HPDE6-E6E7 (cell line): ENCODE results near the gene POGZ.

Experiments
- DNase-seq: peaks from one replicate; pipeline ENCODE4 v3.0.0; 2011; ENCODE audit warnings: missing footprints; ENCODE audit errors: extremely low spot score

The POGZ gene, protein sequence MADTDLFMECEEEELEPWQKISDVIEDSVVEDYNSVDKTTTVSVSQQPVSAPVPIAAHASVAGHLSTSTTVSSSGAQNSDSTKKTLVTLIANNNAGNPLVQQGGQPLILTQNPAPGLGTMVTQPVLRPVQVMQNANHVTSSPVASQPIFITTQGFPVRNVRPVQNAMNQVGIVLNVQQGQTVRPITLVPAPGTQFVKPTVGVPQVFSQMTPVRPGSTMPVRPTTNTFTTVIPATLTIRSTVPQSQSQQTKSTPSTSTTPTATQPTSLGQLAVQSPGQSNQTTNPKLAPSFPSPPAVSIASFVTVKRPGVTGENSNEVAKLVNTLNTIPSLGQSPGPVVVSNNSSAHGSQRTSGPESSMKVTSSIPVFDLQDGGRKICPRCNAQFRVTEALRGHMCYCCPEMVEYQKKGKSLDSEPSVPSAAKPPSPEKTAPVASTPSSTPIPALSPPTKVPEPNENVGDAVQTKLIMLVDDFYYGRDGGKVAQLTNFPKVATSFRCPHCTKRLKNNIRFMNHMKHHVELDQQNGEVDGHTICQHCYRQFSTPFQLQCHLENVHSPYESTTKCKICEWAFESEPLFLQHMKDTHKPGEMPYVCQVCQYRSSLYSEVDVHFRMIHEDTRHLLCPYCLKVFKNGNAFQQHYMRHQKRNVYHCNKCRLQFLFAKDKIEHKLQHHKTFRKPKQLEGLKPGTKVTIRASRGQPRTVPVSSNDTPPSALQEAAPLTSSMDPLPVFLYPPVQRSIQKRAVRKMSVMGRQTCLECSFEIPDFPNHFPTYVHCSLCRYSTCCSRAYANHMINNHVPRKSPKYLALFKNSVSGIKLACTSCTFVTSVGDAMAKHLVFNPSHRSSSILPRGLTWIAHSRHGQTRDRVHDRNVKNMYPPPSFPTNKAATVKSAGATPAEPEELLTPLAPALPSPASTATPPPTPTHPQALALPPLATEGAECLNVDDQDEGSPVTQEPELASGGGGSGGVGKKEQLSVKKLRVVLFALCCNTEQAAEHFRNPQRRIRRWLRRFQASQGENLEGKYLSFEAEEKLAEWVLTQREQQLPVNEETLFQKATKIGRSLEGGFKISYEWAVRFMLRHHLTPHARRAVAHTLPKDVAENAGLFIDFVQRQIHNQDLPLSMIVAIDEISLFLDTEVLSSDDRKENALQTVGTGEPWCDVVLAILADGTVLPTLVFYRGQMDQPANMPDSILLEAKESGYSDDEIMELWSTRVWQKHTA (N-terminal part only)

DNA sequence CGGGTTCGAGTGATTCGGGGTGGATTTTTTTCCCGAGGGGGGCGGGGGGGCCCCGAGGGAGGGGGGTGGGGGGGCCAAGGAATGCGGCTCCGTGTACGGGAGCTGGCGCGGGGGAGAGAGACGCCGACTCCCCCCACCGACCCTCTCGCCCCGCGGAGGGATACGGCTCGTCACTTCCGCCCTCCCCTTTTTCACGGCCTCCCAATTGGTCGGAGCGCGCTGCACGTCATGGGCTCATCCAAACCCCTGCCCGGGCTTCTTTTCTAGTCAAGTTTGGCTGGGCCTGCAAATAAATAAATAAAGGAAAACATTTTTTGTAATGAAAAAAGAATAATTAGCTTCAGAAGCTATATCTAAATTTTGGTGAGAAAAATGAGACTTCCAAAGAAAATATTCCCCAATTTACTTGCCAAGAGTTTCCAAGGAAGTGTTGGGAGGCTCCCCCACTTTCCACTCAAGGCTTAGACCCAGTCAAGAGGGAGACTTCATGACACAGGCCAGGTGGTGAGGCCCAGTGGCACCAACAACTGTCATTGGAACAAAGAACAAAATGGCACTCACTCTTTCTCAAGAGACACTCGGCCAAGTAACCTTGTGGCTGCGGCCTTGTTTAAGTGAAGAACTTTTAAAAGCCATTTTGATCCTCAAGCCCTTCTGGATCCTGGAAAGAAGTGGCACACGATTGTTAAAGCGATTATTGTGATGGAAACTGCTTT is at the start of gene POGZ:
Gene POGZ, minus strand, starts transcription at position 164 of the 716 bp plus-strand sequence. CDS start 17,290 bp downstream, outside the sequence.
- peak; percentile 95 for DNase-seq

DNA sequence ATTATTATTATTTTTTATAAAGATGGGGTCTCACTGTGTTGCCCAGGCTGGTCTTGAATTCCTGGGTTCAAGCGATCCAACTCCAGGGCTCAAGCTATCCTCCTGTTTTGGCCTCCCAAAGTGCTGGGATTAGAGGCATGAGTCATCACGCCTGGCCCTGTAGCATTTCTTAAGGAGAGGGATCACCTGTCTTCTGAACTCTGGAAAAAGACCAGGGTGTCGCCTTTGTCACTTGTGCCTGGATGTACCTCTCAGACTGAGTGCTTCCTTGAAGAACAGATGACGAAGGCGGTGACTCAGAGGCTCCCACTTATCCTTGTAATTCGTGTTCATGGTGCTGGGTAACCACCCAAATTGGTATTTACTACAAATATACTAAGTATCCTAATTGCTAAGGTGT is 49.5 kb upstream of the POGZ start:
- no peak for DNase-seq

DNA sequence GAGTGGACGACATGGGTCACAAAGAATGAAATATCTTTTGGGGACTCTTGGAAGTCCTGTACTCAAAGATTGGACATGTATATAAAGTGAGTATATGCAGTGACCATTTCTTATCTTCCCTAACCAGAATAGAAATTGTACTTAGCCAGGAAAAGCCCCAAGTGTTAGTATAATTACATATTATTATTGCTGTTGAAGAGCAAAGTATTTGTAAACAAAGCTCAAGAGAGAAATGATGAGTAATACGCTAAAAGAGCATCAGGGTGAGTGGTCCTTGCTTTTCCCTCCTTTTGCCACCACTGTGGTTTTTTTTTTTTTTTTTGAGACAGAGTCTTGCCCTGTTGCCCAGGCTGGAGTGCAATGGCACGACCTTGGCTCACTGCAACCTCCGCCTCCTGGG is 45.5 kb upstream of the POGZ start:
- no peak for DNase-seq

DNA sequence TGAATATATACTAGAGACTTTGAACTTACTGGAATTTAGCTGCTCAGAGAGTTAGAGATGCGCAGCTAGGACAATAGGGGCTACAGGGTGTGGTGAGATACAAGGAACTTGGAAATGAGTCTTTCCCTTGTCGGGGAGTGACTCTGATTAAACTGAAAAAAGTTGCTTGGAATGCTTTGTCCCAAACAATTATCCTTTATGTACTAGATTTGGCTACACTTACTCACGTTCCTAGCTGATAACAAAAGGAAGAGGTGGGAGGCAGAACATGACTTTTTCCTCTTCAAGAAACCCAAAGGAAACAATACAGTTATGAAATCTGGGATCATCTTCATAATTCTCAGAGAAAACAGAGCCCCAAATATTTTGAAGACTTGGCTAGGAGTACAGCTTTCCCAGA is 45.0 kb upstream of the POGZ start:
- no peak for DNase-seq

DNA sequence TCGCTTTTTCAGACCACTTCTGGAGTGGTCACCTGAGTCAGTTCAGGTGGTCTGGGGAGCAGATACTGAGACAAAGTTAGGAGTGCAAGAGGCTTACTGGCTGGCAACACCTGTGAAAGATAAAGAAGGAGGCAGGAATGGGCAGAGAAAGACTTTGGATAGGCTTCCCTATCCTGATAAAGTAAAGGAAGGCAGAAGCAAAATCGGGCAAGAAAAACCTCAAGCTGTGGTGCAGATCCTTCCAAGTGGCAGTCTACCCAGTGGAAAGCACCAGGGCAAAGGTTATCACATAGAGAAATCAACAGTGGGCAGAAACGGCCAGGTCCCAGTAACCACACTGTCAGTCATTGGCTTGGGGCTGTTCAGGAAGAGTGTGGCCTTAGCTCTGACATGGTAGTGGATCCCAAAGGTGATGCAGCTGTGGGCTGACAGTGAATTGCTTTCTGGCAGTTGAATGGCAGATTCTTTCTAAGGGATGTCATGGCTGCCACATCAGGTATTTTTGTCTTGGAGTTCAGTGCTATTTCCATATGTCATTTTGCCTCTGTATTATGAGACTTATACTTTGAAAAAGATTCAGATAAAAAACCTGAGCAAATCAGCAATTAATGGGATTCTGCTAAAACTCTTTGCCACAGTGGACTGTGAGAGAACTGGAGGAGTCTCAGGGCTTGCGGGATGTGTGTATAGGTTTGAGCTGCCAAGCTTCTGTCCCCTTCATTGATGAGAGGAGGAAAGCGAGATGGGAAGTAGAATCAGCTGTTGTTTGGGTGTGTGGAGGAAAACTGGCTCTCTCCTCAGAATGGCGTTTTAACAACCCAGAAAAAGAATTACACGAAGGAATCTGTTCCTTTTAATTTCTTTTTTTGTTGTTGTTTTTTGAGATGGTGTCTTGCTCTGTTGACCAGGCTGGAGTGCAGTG is 43.8 kb upstream of the POGZ start:
- no peak for DNase-seq

DNA sequence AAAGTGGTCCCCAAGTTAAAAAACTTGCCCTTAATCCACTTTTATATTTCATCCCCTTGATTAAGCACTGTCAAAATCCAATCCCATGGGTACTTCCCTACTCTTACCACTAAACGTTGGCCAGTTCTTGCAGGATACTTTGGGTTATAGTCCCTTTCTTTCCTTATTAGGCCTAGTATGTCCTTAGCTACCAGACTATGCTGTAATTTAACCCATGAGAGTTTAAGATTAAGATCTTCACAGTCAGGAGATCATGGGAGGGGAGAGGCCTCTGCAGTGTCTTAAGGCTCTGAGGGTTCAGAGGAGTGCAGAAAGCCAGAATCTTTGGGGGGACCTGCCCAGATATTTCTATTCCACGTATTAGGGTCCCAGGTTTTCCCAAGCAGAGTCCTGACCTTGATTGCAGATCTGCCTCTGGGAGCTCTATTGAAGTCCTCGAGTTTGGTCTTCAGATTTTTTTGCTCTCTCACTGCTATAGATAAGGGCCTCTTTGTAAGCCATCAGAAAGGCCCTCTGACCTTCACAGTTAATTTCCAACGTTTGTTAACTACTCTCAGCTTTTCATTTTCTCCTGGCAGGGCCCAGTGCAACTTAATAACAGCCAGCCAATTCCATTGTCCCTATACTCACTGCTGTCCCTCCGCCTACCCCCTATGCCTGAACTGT is 42.9 kb upstream of the POGZ start:
- DNase-seq = no peak

DNA sequence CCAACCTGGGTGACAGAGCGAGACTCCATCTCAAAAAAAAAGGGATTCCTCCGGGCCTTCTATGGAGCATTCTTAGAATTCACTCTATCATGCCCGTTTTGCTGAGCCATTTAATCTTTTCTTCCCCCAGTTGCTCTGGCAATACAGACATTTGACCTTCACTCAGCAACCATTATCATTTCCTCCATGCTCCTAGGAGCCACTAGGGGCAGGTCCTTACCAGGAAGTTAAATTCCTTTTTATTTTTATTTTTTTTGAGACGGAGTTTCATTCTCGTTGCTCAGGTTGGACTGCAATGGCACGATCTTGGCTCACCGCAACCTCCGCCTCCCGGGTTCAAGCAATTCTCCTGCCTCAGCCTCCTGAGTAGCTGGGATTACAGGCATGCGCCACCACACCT is 42.2 kb upstream of the POGZ start:
- DNase-seq = no peak

DNA sequence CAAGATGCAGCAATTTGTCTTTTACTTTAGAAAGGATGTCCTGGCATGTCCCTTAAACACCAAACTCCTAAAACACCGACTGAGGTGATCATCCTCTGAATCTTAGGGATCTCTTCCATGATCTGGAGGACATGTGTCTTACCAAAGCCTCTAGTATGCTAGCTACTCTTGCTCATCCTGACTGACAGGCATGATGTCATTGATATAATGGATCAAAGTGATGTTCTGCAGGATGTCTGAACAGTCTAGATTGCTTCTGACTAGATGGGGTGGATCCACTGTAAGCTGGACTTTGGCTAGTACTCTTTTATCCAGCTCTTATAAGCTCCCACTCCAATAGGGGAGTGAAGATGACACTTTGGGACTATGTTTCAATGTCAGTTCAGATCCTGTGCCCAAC is 40.6 kb upstream of the POGZ start:
- no peak for DNase-seq

DNA sequence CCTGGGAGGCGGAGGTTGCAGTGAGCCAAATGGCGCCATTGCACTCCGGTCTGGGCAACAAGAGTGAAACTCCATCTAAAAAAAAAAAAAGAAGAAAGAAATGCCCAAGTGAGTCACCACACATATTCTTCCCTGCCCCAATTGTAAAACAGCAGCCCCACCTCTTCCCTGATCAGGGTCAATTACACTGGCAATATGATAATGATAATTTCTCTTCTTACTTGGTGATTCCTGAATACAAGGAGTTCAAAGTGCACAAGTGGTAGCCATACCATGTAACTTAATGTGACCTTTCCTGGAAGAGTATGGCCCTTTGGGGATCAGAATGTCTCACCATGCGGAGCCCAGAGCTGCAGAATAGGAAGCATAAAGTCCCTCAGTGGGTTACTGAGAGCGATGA is 40.1 kb upstream of the POGZ start:
- no peak for DNase-seq

DNA sequence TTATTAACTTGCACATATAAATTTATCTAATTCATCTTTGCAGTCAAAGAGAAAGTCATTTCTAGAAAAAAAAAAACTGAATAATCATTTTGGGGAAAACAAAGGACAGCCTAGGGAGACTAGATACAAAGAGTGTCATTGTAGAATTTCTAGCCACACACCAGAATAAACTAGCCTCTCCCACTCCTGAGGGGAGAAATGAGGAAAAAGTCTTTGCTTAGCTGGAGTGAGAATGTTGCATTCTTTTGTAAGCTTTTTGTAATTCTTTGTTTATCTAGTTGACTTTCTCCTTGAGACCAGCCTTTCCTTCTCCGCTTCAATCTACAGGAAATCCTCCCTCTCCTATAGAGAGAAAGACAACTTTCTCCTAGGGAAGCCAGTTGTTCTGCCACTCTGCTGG is 36.0 kb upstream of the POGZ start:
- DNase-seq = no peak

DNA sequence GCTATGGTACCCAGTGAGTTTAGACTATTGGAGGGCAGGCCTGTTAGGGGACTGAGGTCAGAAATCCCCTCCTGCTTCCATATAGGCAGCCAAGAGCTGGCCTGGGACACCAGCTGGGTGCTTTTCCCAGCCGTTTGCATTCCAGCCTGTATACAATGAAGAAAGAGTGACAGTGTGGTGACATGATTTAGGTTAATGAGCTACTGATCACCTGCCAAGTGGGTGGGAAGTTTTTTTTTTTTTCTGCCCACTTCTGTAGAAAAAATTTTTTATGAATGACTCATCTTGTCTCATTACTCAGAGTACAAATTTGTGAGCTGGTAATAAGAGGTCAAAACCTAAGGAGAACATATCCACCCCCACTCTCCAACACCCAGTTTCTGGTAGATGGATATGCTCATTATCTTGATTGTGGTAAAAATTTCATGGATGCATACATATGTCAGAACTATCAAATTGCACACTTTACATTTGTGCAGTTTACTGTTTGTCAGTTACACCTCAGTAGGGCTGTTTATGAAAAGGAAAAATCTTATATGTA is 35.5 kb upstream of the POGZ start:
- peak; percentile 37 for DNase-seq

DNA sequence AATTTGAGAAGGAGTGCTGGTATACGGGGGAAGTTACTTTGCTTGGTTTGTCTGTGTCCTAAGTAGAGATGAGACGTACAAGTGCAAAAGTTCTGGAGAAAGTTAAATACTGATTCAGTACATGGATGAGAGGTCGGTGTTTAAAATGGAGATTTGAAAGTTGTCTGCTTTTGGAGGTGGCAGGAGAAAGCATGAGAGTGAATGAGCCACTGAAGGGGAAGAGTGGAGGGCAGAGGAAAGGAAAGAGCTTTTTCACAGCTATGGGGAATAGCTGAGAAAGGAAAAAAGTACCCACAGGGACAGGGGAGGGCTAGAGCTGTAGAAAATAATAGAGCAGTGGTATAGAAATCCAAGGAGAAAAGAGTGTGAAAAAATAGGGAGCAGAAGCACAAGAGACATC is 33.7 kb upstream of the POGZ start:
- DNase-seq = no peak

DNA sequence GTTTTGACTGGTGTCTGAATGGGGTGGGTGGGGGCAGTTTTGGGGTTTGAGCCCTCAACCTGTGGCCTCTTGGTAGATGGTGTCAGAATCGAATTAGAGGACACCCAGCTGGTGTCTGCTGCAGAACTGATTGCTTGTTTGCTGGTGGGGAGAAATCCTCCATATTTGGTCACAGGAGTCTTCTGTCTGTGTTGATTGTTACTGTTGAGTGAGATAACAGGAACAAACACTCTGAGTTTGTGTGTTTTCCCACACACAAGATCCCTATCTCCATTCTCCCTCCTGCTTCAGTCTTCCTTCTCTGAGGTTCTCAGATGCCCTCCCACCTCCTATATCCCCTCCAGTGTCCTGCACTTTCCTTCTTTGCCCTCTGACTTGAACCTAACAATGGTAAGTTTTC is 32.8 kb upstream of the POGZ start:
- DNase-seq = no peak

DNA sequence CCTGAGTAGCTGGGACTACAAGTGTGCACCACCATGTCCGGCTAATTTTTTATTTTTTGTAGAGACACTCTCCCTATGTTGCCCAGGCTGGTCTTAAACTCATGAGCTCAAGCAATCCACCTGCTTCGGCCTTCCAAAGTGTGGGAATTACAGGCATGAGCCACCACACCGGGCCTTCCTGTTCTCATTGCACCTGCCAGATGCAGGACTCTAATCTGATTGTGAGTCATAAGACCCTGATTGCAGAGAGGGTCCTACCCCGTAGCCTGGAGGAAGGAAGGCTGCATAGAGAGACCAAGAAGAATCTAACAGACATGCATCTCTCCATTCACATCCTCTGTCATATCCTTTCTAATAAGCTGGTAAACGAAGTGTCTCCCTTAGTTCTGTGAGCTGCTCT is 32.3 kb upstream of the POGZ start:
- no peak for DNase-seq

DNA sequence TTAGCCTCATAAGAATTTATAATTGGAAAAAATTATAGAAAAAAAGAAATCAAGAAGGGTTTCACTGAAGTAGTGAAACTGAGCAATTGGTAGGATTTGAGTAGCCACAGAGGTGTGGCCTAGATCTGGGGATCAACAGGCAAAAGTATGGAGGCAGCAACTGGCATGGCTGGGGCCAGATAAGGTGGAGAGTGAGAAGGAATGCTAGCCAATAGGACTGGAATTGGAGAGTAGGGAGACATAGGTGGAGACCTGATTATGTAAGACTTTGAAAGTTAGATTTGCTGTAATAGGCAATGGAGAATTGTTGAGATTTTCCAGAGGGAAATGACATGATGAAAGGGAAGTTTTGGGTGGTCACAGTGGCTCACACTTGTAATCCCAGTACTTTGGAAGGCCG is 27.3 kb upstream of the POGZ start:
- DNase-seq = no peak

DNA sequence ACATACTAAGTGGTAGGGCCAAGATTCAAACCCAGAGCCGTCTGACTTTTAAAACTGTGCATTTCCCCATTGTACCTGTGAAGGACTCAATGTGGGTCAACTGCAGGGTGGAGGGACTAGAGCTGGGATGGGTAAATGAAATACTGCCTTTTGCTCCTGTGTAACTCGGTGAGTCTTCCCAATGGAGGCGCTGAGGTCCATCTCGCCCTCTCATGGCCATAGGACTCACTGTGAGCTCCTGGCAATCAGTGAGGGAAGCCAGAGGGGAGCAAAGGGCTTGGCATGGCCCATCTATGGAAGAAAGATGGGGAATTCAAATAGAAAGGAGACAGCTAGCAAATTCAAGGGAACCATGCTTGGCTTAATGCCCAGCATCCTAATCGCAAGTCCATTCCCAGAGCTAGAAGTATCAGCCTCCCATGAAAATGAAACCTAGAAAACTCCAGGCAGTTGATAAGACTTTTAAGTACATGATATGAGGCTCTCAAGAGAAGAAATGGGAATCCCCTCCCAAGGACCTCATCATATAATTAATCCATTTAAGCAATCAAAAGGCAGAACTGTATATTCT is 26.5 kb upstream of the POGZ start:
- DNase-seq = no peak

DNA sequence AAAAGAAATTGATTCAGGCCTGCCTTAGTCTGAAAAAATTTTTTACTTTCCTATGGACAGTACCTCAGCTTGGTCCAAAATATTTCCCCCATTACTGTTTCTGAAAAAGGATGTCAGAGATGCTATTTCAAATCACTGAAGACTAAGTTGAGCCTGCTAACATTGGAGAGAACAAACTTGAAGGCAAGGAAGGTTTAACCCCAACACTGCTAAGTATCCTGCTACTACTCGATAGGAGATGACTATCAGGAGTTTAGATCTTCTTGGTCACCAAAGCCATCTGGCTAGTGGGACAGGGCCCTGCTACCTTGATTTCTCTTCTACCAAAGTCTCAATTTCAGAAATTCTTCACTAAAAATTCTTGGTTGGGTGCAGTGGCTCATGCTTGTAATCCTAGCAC is 22.7 kb upstream of the POGZ start:
- no peak for DNase-seq

DNA sequence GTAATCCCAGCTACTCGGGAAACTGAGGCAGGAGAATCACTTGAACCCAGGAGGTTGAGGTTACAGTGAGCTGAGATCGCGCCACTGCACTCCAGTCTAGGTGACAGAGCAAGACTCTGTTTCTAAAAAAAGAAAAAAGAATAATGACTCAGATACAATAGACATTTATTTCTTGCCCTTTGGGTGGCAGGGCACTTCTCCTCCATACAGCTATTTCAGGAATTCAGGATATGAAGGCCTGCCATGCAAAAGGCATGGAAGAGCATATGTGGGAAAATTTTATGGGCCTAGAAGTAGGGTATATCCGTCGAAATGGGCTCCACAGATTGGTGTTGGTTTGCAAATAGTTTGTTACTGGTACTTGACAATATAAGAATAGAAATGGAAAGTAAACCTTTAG is 20.2 kb upstream of the POGZ start:
- DNase-seq = no peak

DNA sequence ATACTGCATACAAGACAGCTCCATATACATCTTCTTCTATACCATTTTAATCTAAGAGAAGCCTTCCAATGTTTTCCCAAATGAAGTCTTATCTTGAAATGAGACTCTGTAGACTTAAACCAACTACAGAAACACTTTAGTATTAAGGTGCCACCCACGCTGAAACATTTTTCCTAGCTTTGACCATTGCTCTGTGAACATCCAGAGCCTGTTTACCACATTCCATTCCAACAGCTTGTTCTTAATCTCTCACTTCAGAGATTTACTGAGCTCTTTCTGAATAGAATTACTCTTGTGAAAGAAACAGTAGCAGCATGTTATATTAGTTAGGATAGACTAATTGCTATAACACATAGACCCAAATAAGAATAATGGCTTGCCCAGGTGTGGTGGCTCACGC is 19.6 kb upstream of the POGZ start:
- DNase-seq = no peak
